Left lung (tissue), 10 donors: ENCODE results near the gene PCSK4. TPM values are rescaled to one million over a fixed set of nuclear protein-coding genes. Genes with fewer than 3 reads are reported as not detected.

Experiments used
- ATAC-seq: fragments of 200-7000 bp; cut with Tn5 transposase; one replicate; pipeline ENCODE4 v1.9.1; 2020; ENCODE audit warnings: moderate library complexity
- DNase-seq, 4 donors: peaks; one replicate each; pipeline ENCODE4 v3.0.0-alpha.2; 2013 to 2020
- H3K27ac ChIP-seq, 2 donors: fragments of 200-600 bp; sonication (generic) in 1 of 2; one replicate each; pipeline versions ENCODE4 v1.5.0 to v1.8.0; 2020 to 2021
- H3K27me3 ChIP-seq, 2 donors: fragments of 200-600 bp; sonication (generic) in 1 of 2; one replicate each; pipeline versions ENCODE4 v1.5.0 to v1.8.0; 2020 to 2021
- H3K36me3 ChIP-seq, 2 donors: fragments of 200-600 bp; sonication (generic) in 1 of 2; one replicate each; pipeline versions ENCODE4 v1.5.0 to v1.8.0; 2020 to 2021
- H3K4me1 ChIP-seq, 2 donors: fragments of 200-600 bp; one replicate each; pipeline ENCODE4 v1.8.0; 2021
- H3K4me3 ChIP-seq, 2 donors: fragments of 200-600 bp; sonication (generic) in 1 of 2; one replicate each; pipeline versions ENCODE4 v1.5.0 to v1.8.0; 2020 to 2021; ENCODE audit warnings: mild to moderate bottlenecking in 1 of 2
- H3K9me3 ChIP-seq, 2 donors: fragments of 200-600 bp; sonication (generic) in 1 of 2; one replicate each; pipeline versions ENCODE4 v1.5.0 to v1.8.0; 2020 to 2021
- CTCF ChIP-seq, 2 donors: fragments of 200-600 bp; sonication (generic) in 1 of 2; IDR thresholded peaks; one replicate each; pipeline versions ENCODE4 v1.5.0 to v1.8.0; 2021; ENCODE audit warnings: antibody characterized with exemption in 2 of 2
- intact Hi-C, 2 donors: fragments of 100-400 bp; cut with DNase I; formaldehyde crosslinking; loops; one replicate each; pipeline versions ENCODE4 v1.11.2 to v1.14.2; 2022
- polyA plus RNA-seq, 6 donors: library from polyadenylated mRNA; unstranded; fragments of 120-200 nt; gene quantifications; one replicate each; pipeline ENCODE4 v1.2.1, GENCODE V29; 2013; ENCODE audit not compliant: insufficient read length in 6 of 6
- total RNA-seq, 2 donors: library from RNA; stranded (reverse); fragmentation: NEBNext Ultra II Directional; extraction: Animal tissue kit (Norgen Biotek cat#: 25700); gene quantifications; one replicate each; pipeline ENCODE4 v1.2.1, GENCODE V29; 2021
- donor health status: DM: no; HTN: yes; CAD: no.
- donor health status: DM: no; HTN: no; CAD: no.

Gene PCSK4
- total and polyA plus RNA-seq, 8 donors, result 1.9 to 6.1 (median 4.0) TPM

GRCh38 chr19:1511318-1512317 is 21.5 kb upstream of the PCSK4 start:
- intact Hi-C loops, result no loop called here
- Histone ChIP-seq H3K27me3 (peaks cover 13 to 81% of the 10 kb centered on the region in 2 donors), H3K27ac (no peak overlapping the region)

GRCh38 chr19:1510807-1511206 is 20.7 kb upstream of the PCSK4 start:
- Histone ChIP-seq H3K4me3 (no peak overlapping the region), H3K9me3 (no peaks in the 10 kb centered on the region), H3K36me3 (no peaks in the 10 kb centered on the region), H3K27me3 (peaks cover 13 to 78% of the 10 kb centered on the region in 2 donors), H3K27ac (no peak overlapping the region), H3K4me1 (peaks cover 7 to 22% of the 10 kb centered on the region in 2 donors)
- no peak for TF ChIP-seq CTCF (IDR thresholded peaks at IDR 0.05)
- no peak for DNase-seq
- intact Hi-C loops, result no loop called here
- ATAC-seq, result no peak

More at GRCh38 chr19:1511318-1512317, 21.5 kb upstream of the PCSK4 start:
- DNase-seq, result peak in 1 of 4 donors; percentile 76
- no peak for TF ChIP-seq CTCF (IDR thresholded peaks at IDR 0.05)
- Histone ChIP-seq H3K4me1 (peaks cover 7 to 22% of the 10 kb centered on the region in 2 donors), H3K9me3 (no peaks in the 10 kb centered on the region), H3K4me3 (no peak overlapping the region), H3K36me3 (no peaks in the 10 kb centered on the region)
- ATAC-seq, result no peak

GRCh38 chr19:1510442-1510806 is 20.3 kb upstream of the PCSK4 start:
- no peak overlapping the region for H3K27ac ChIP-seq
- intact Hi-C loops, result no loop called here

GRCh38 chr19:1509602-1510441 is 19.7 kb upstream of the PCSK4 start:
- H3K4me3 ChIP-seq, result no peak overlapping the region
- no peak for TF ChIP-seq CTCF (IDR thresholded peaks at IDR 0.05)
- peaks cover 13 to 76% of the 10 kb centered on the region in 2 donors for H3K27me3 ChIP-seq
- ATAC-seq, result no peak
- H3K9me3 ChIP-seq, result no peaks in the 10 kb centered on the region
- H3K36me3 ChIP-seq, result no peaks in the 10 kb centered on the region
- no peak for DNase-seq
- intact Hi-C loops, result no loop called here
- peaks cover 7 to 22% of the 10 kb centered on the region in 2 donors for H3K4me1 ChIP-seq
- no peak overlapping the region for H3K27ac ChIP-seq

More at GRCh38 chr19:1510442-1510806, 20.3 kb upstream of the PCSK4 start:
- ATAC-seq (no peak), DNase-seq (peak in 1 of 4 donors; percentile 64)
- Histone ChIP-seq H3K9me3 (no peaks in the 10 kb centered on the region), H3K4me3 (no peak overlapping the region), H3K27me3 (peaks cover 13 to 76% of the 10 kb centered on the region in 2 donors), H3K36me3 (no peaks in the 10 kb centered on the region), H3K4me1 (peaks cover 7 to 22% of the 10 kb centered on the region in 2 donors)
- no peak for TF ChIP-seq CTCF (IDR thresholded peaks at IDR 0.05)
